H9 (cell line): Measurements from ENCODE around the gene RAB27A. TPM values are rescaled to one million over a fixed set of nuclear protein-coding genes. Genes with fewer than 3 reads are reported as not detected.

Source experiments
- DNase-seq: peaks from one replicate; pipeline ENCODE4 v3.0.0-alpha.2; 2017
- H2AFZ ChIP-seq: one replicate; pipeline ENCODE4 v1.6.1; 2013; ENCODE audit warnings: mild to moderate bottlenecking, low read length, control low read depth, moderate library complexity
- H2AK5ac ChIP-seq: 2 replicates; pipeline ENCODE4 v1.6.1; 2013; ENCODE audit warnings: low read length, control low read depth, mixed read lengths; ENCODE audit not compliant: insufficient read length
- H2BK120ac ChIP-seq: one replicate; pipeline ENCODE4 v1.6.1; 2013; ENCODE audit warnings: low read depth, mild to moderate bottlenecking, low read length, control low read depth, inconsistent platforms; ENCODE audit not compliant: poor library complexity, severe bottlenecking
- H2BK12ac ChIP-seq: 2 replicates; pipeline ENCODE4 v1.6.1; 2013; ENCODE audit warnings: low read length, control low read depth, mixed read lengths, low read depth; ENCODE audit not compliant: insufficient read length
- H2BK15ac ChIP-seq: 2 replicates; pipeline ENCODE4 v1.6.1; 2013; ENCODE audit warnings: low read depth, low read length, control low read depth
- H2BK20ac ChIP-seq: one replicate; pipeline ENCODE4 v1.6.1; 2013; ENCODE audit warnings: low read depth, mild to moderate bottlenecking, low read length, control low read depth, inconsistent platforms; ENCODE audit not compliant: poor library complexity, severe bottlenecking
- H2BK5ac ChIP-seq: 2 replicates; pipeline ENCODE4 v1.6.1; 2013; ENCODE audit warnings: low read length, control low read depth, mixed read lengths; ENCODE audit not compliant: insufficient read length
- H3K14ac ChIP-seq: 2 replicates; pipeline ENCODE4 v1.6.1; 2013; ENCODE audit warnings: low read length, control low read depth; ENCODE audit not compliant: insufficient read depth
- H3K18ac ChIP-seq: 2 replicates; pipeline ENCODE4 v1.6.1; 2013; ENCODE audit warnings: low read depth, mild to moderate bottlenecking, mixed read lengths, low read length, control low read depth; ENCODE audit not compliant: insufficient read length
- H3K23ac ChIP-seq: 2 replicates; pipeline ENCODE4 v1.6.1; 2013; ENCODE audit warnings: low read length, control low read depth, mixed read lengths, low read depth; ENCODE audit not compliant: insufficient read length
- H3K23me2 ChIP-seq: 2 replicates; pipeline ENCODE4 v1.6.1; 2013; ENCODE audit warnings: low read depth, mild to moderate bottlenecking, mixed read lengths, low read length, control low read depth; ENCODE audit not compliant: insufficient read length, poor library complexity, severe bottlenecking
- H3K27ac ChIP-seq: 2 replicates; pipeline ENCODE4 v1.5.1; 2013; ENCODE audit warnings: low read length, control low read depth, mixed read lengths, low read depth; ENCODE audit not compliant: insufficient read length
- H3K27me3 ChIP-seq: 2 replicates; pipeline ENCODE4 v1.6.1; 2013; ENCODE audit warnings: low read length, control low read depth, inconsistent platforms; ENCODE audit not compliant: insufficient read depth
- H3K4ac ChIP-seq: 2 replicates; pipeline ENCODE4 v1.6.1; 2013; ENCODE audit warnings: low read depth, mild to moderate bottlenecking, control low read depth, inconsistent platforms, low read length, moderate library complexity
- H3K4me1 ChIP-seq: 2 replicates; pipeline ENCODE4 v1.6.1; 2013; ENCODE audit warnings: low read length, control low read depth, inconsistent platforms; ENCODE audit not compliant: insufficient read depth
- H3K4me2 ChIP-seq: 2 replicates; pipeline ENCODE4 v1.6.1; 2013; ENCODE audit warnings: low read length, control low read depth, mixed read lengths; ENCODE audit not compliant: insufficient read length, insufficient read depth
- H3K56ac ChIP-seq: 2 replicates; pipeline ENCODE4 v1.6.1; 2013; ENCODE audit warnings: low read depth, mild to moderate bottlenecking, mixed read lengths, low read length, control low read depth; ENCODE audit not compliant: insufficient read length
- H3K79me1 ChIP-seq: 2 replicates; pipeline ENCODE4 v1.6.1; 2013; ENCODE audit warnings: low read depth, mild to moderate bottlenecking, moderate library complexity, low read length, control low read depth, inconsistent platforms; ENCODE audit not compliant: insufficient read depth, poor library complexity, severe bottlenecking
- H3K79me2 ChIP-seq: 2 replicates; pipeline ENCODE4 v1.6.1; 2013; ENCODE audit warnings: low read length, control low read depth, inconsistent platforms; ENCODE audit not compliant: insufficient read depth
- H3K9ac ChIP-seq: 2 replicates; pipeline ENCODE4 v1.6.1; 2013; ENCODE audit warnings: low read length, control low read depth, mixed read lengths; ENCODE audit not compliant: insufficient read length; ENCODE audit errors: extremely low read depth
- H3K9me3 ChIP-seq: one replicate; pipeline ENCODE4 v1.6.1; 2013; ENCODE audit warnings: low read depth, low read length, inconsistent platforms; ENCODE audit not compliant: control insufficient read depth
- H3T11ph ChIP-seq: one replicate; pipeline ENCODE4 v1.6.1; 2013; ENCODE audit warnings: mild to moderate bottlenecking, low read length, control low read depth, inconsistent platforms
- H4K20me1 ChIP-seq: one replicate; pipeline ENCODE4 v1.6.1; 2013; ENCODE audit not compliant: control insufficient read depth, insufficient read length, insufficient read depth
- H4K5ac ChIP-seq: 2 replicates; pipeline ENCODE4 v1.6.1; 2013; ENCODE audit warnings: low read depth, mild to moderate bottlenecking, mixed read lengths, low read length, control low read depth; ENCODE audit not compliant: insufficient read length
- H4K8ac ChIP-seq: replicated peaks from 2 replicates; pipeline ENCODE4 v1.6.1; 2013; ENCODE audit warnings: low read length, control low read depth, mixed read lengths, low read depth; ENCODE audit not compliant: insufficient read length
- H4K91ac ChIP-seq: 2 replicates; pipeline ENCODE4 v1.6.1; 2013; ENCODE audit warnings: low read depth, mild to moderate bottlenecking, moderate library complexity, mixed read lengths, low read length, control low read depth; ENCODE audit not compliant: insufficient read length
- H3K27ac Mint-ChIP-seq, 3 experiments: 2 replicates in 2 of 3; 3 replicates in 1 of 3; pipeline ENCODE4 v1.8.0; 2020 to 2021; ENCODE audit warnings: mixed read lengths in 3 of 3, mild to moderate bottlenecking in 1 of 3, moderate library complexity in 1 of 3
- H3K27me3 Mint-ChIP-seq: 2 replicates; pipeline ENCODE4 v1.8.0; 2021; ENCODE audit warnings: low read depth, mild to moderate bottlenecking, moderate library complexity, mixed read lengths
- H3K36me3 Mint-ChIP-seq, 3 experiments: 2 replicates in 2 of 3; 3 replicates in 1 of 3; pipeline ENCODE4 v1.8.0; 2020 to 2021; ENCODE audit warnings: low read depth in 3 of 3, mixed read lengths in 3 of 3; ENCODE audit not compliant: insufficient read depth in 1 of 3
- H3K4me1 Mint-ChIP-seq, 2 experiments: 2 replicates each; pipeline ENCODE4 v1.8.0; 2020; ENCODE audit warnings: mixed read lengths in 2 of 2
- H3K4me3 Mint-ChIP-seq, 2 experiments: 2 replicates in 1 of 2; 3 replicates in 1 of 2; pipeline ENCODE4 v1.8.0; 2020 to 2021; ENCODE audit warnings: mild to moderate bottlenecking in 2 of 2, mixed read lengths in 2 of 2, moderate library complexity in 1 of 2
- H3K9me3 Mint-ChIP-seq, 2 experiments: 2 replicates in 1 of 2; 3 replicates in 1 of 2; pipeline ENCODE4 v1.8.0; 2020; ENCODE audit warnings: mild to moderate bottlenecking in 2 of 2, mixed read lengths in 2 of 2, moderate library complexity in 1 of 2
- CTCF ChIP-seq: fragments of 200-600 bp; sonication (generic); conservative IDR thresholded peaks from 3 replicates; pipeline ENCODE4 v1.8.0; 2021; ENCODE audit warnings: antibody characterized with exemption, mild to moderate bottlenecking
- WGBS: extraction: QIAGEN DNeasy Blood & Tissue Kit; methylation state at CpG from one replicate; pipeline ENCODE4 v1.1.7; 2013; ENCODE audit warnings: missing lambda C conversion rate, low lambda C conversion rate, mixed read lengths; ENCODE audit not compliant: insufficient read length; ENCODE audit errors: extremely low coverage; 5-methylcytosine and 5-hydroxymethylcytosine counted together
- total RNA-seq: library from RNA; stranded (reverse); gene quantifications from 2 replicates; pipeline ENCODE4 v1.2.1, GENCODE V29; 2021

The RAB27A gene
- total RNA-seq, 1 experiment from 2014 or later, result 6.8 TPM

DNA sequence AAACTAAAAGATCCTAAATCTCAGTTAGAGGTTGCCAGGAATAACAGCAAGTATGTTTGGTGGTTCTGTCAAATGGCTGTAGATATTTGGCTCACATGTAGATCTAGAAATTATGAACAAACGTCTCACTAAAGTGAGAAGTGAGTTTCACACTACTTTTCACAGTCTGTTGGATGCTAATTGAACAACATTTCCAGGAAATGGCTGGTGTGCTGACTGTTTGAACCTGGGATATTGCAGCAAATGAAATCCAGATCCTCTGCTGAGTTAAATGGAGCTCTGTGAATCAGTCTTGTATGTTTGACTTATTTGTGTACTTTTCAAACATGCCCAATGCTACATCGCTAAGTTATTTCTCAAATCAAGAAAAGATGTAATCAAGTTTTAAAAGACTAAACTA is 71.6 kb downstream of the RAB27A start:
- Histone ChIP-seq H2BK15ac (no peak overlapping the region), H3K9ac (no peak overlapping the region), H4K5ac (no peak overlapping the region), H2AK5ac (no peak overlapping the region), H3K18ac (no peak overlapping the region), H3K9me3 (no peaks in the 10 kb centered on the region), H2AFZ (no peak overlapping the region), H3K27ac (no peak overlapping the region), H3K14ac (no peak overlapping the region), H2BK5ac (no peak overlapping the region), H4K91ac (no peak overlapping the region), H2BK12ac (no peak overlapping the region), H4K20me1 (no peaks in the 10 kb centered on the region), H3T11ph (no peak overlapping the region), H3K4ac (no peak overlapping the region), H3K4me1 (no peaks in the 10 kb centered on the region; the same call in 1 of the 2 replicates), H3K27me3 (no peaks in the 10 kb centered on the region), H3K56ac (no peak overlapping the region), H3K23me2 (no peaks in the 10 kb centered on the region), H4K8ac (no peak overlapping the region), H2BK120ac (no peak overlapping the region), H3K79me1 (no peaks in the 10 kb centered on the region), H2BK20ac (no peak overlapping the region), H3K79me2 (no peaks in the 10 kb centered on the region), H3K4me2 (no peak overlapping the region), H3K23ac (no peak overlapping the region)
- H3K4me3 Mint-ChIP-seq, result no peak overlapping the region
- WGBS, result no CpG with 5 or more reads among the region's 2 CpGs
- H3K9me3 Mint-ChIP-seq, result no peaks in the 10 kb centered on the region
- H3K27ac Mint-ChIP-seq, result no peak overlapping the region
- H3K27me3 Mint-ChIP-seq, result no peaks in the 10 kb centered on the region
- TF ChIP-seq CTCF, result no peak
- peaks cover 0 to 1% (median 0%) of the 10 kb centered on the region in 3 experiments; a peak in 1 of 7 replicates for H3K36me3 Mint-ChIP-seq
- H3K4me1 Mint-ChIP-seq, result peaks cover 5 to 9% of the 10 kb centered on the region in 2 experiments
- no peak for DNase-seq
